ENCODE data around the gene ANKRD31. TPM values are rescaled to one million over a fixed set of nuclear protein-coding genes. Genes with fewer than 3 reads are reported as not detected.
"Not testable (repeated sequence)": the region's sequence is repeated elsewhere in the genome, so short reads cannot be mapped to it uniquely, and the experiment has no call there.

Gene ANKRD31
- total RNA-seq, 1 donor from 2014 or later: 1.2 TPM

- Histone ChIP-seq H3K36me3 (no peaks in the 10 kb centered on the region), H3K9me3 (no peaks in the 10 kb centered on the region), H3K27ac (no peak overlapping the region), H3K4me1 (no peaks in the 10 kb centered on the region), H3K4me3 (no peak overlapping the region), H3K27me3 (no peaks in the 10 kb centered on the region)
- intact Hi-C loops (cut with DNase I): no loop called here
- no peak for DNase-seq (ENCODE audit: extremely low spot score in 2 of 2)
- TF ChIP-seq POLR2AphosphoS5 (IDR thresholded peaks at IDR 0.05; ENCODE audit: insufficient read depth in 1 of 2, low read depth in 1 of 2) (no peak), POLR2A (IDR thresholded peaks at IDR 0.05) (no peak)
- TF ChIP-seq, protein P1, sequence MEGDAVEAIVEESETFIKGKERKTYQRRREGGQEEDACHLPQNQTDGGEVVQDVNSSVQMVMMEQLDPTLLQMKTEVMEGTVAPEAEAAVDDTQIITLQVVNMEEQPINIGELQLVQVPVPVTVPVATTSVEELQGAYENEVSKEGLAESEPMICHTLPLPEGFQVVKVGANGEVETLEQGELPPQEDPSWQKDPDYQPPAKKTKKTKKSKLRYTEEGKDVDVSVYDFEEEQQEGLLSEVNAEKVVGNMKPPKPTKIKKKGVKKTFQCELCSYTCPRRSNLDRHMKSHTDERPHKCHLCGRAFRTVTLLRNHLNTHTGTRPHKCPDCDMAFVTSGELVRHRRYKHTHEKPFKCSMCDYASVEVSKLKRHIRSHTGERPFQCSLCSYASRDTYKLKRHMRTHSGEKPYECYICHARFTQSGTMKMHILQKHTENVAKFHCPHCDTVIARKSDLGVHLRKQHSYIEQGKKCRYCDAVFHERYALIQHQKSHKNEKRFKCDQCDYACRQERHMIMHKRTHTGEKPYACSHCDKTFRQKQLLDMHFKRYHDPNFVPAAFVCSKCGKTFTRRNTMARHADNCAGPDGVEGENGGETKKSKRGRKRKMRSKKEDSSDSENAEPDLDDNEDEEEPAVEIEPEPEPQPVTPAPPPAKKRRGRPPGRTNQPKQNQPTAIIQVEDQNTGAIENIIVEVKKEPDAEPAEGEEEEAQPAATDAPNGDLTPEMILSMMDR (IDR thresholded peaks at IDR 0.05): no peak
Observed at GRCh38 chr5:75108515-75108914, 128.2 kb downstream of the ANKRD31 start.

GRCh38 chr5:75095956-75096355, 140.7 kb downstream of the ANKRD31 start:
- H3K4me3 ChIP-seq; H3K27me3 ChIP-seq; H3K4me1 ChIP-seq; intact Hi-C loops (cut with DNase I); H3K27ac ChIP-seq; DNase-seq (ENCODE audit: extremely low spot score in 2 of 2); H3K9me3 ChIP-seq; H3K36me3 ChIP-seq: not testable (repeated sequence)

DNA sequence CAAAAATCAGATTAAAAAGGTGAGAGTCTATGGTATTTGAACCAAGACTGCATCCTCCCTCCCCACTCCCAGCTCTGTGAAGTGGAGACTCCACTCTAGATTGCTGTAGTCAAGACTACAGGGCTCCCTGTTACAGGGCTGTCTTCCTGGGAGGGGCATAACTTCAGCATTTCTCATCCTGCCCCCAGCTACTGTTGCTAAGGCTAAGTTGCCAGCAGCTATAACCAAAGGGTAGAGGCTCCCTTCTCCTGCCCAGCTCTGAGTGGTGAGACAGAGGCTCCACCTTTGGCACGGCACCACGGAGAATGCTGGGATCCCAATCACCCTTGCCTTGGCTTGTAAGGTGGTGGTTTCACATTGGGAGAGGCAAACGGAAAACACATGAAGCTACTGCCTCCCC, 145.1 kb downstream of the ANKRD31 start:
- DNase-seq (ENCODE audit: extremely low spot score in 2 of 2): no peak
- Histone ChIP-seq H3K4me1 (no peaks in the 10 kb centered on the region), H3K27me3 (no peaks in the 10 kb centered on the region), H3K27ac (no peak overlapping the region), H3K36me3 (no peaks in the 10 kb centered on the region), H3K4me3 (no peak overlapping the region), H3K9me3 (no peaks in the 10 kb centered on the region)
- intact Hi-C loops (cut with DNase I): no loop called here
- TF ChIP-seq POLR2A (IDR thresholded peaks at IDR 0.05) (no peak), POLR2AphosphoS5 (IDR thresholded peaks at IDR 0.05; ENCODE audit: insufficient read depth in 1 of 2, low read depth in 1 of 2) (no peak)
- TF ChIP-seq, protein P1 (IDR thresholded peaks at IDR 0.05): no peak

DNA sequence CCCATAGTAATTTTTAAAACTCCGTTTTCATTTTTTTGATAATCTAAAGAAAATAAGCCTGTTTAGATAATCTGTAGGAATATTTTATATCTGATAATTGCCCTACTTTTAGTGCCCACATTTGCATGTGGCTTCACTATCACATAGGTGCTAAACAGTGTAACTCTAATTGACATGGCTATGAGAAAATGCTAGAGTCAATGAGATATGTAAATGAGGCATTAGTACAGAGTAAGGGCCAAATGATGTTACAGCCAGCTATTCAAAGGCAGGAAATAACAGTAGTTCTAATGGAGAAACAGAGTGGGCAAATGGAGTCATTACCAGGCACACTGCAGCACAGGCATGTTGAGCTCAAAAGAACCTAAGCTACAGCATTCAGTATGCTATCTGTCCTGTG, 147.0 kb downstream of the ANKRD31 start:
- H3K27me3 ChIP-seq: no peaks in the 10 kb centered on the region
- H3K9me3 ChIP-seq: no peaks in the 10 kb centered on the region
- DNase-seq (ENCODE audit: extremely low spot score in 2 of 2): no peak
- intact Hi-C loops (cut with DNase I): no loop called here
- no peaks in the 10 kb centered on the region for H3K36me3 ChIP-seq
- H3K4me3 ChIP-seq: no peak overlapping the region
- TF ChIP-seq, protein P1 (IDR thresholded peaks at IDR 0.05): no peak
- TF ChIP-seq POLR2A (IDR thresholded peaks at IDR 0.05) (no peak), POLR2AphosphoS5 (IDR thresholded peaks at IDR 0.05; ENCODE audit: insufficient read depth in 1 of 2, low read depth in 1 of 2) (no peak)
- no peaks in the 10 kb centered on the region for H3K4me1 ChIP-seq
- H3K27ac ChIP-seq: no peak overlapping the region

DNA sequence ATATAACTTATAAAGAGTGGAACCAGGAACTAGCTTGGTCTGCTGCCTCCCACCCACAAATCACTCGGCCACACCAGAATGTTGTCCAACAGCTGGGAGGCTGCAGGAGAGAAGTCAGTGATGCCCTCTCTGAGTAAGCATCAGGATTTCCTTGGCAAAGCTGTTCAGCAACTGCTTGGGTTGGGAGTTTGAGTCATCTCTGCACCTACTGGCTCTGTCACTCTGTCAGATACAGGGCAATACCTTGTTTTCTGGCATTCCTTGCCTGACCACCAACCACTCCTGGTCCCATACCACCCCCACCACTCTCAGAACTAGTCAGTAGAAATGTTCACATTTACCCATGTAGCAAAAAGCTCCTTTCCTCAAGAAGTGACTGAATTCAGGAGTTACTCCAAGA, 147.5 kb downstream of the ANKRD31 start:
- DNase-seq (ENCODE audit: extremely low spot score in 2 of 2): no peak
- H3K9me3 ChIP-seq: no peaks in the 10 kb centered on the region
- no peaks in the 10 kb centered on the region for H3K4me1 ChIP-seq
- TF ChIP-seq, protein P1 (IDR thresholded peaks at IDR 0.05): no peak
- TF ChIP-seq POLR2A (IDR thresholded peaks at IDR 0.05): no peak
- no peak for TF ChIP-seq POLR2AphosphoS5 (IDR thresholded peaks at IDR 0.05; ENCODE audit: insufficient read depth in 1 of 2, low read depth in 1 of 2)
- intact Hi-C loops (cut with DNase I): no loop called here
- H3K27me3 ChIP-seq: no peaks in the 10 kb centered on the region
- H3K27ac ChIP-seq: no peak overlapping the region
- H3K36me3 ChIP-seq: no peaks in the 10 kb centered on the region
- no peak overlapping the region for H3K4me3 ChIP-seq

- intact Hi-C loops (cut with DNase I): no loop called here
- TF ChIP-seq, protein P1 (IDR thresholded peaks at IDR 0.05): no peak
- no peak for TF ChIP-seq POLR2A (IDR thresholded peaks at IDR 0.05)
- no peak for TF ChIP-seq POLR2AphosphoS5 (IDR thresholded peaks at IDR 0.05; ENCODE audit: insufficient read depth in 1 of 2, low read depth in 1 of 2)
Observed at GRCh38 chr5:75088648-75089047, 148.0 kb downstream of the ANKRD31 start.

More at GRCh38 chr5:75088648-75089047, 148.0 kb downstream of the ANKRD31 start:
- no peak overlapping the region for H3K4me3 ChIP-seq
- no peaks in the 10 kb centered on the region for H3K27me3 ChIP-seq
- DNase-seq (ENCODE audit: extremely low spot score in 2 of 2): no peak
- no peak overlapping the region for H3K27ac ChIP-seq
- no peaks in the 10 kb centered on the region for H3K4me1 ChIP-seq
- no peaks in the 10 kb centered on the region for H3K9me3 ChIP-seq
- no peaks in the 10 kb centered on the region for H3K36me3 ChIP-seq

All from vagina (tissue), 2 donors.